LNCAP (cell line): ENCODE measurements around the gene ERMP1.

Experiments used
- TF ChIP-seq, protein P1 (sequence below): fragments of 450-650 bp; IDR thresholded peaks from 2 replicates; pipeline ENCODE4 v1.5.1; 2017; ENCODE audit warnings: mild to moderate bottlenecking

Gene ERMP1

DNA sequence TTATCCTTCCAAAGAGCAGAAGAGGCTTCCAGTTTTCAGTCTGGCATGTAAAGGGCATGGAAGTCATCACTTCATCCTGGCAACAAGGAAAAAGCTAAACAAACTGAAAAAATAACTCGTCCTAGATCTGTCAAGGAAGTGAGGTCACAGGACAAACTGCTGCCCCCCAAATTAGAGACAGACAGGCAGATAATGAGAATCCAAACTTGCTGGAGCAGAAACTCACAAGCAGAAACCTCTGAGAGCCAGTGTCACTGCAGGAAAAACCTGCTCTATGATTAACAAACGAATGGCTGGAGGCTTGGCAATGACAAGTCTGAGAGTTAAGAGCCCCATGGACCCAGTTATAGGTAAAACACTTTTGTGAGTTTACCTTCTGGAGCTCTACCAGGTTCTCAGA, 38.9 kb upstream of the ERMP1 start:
- TF ChIP-seq, protein P1, sequence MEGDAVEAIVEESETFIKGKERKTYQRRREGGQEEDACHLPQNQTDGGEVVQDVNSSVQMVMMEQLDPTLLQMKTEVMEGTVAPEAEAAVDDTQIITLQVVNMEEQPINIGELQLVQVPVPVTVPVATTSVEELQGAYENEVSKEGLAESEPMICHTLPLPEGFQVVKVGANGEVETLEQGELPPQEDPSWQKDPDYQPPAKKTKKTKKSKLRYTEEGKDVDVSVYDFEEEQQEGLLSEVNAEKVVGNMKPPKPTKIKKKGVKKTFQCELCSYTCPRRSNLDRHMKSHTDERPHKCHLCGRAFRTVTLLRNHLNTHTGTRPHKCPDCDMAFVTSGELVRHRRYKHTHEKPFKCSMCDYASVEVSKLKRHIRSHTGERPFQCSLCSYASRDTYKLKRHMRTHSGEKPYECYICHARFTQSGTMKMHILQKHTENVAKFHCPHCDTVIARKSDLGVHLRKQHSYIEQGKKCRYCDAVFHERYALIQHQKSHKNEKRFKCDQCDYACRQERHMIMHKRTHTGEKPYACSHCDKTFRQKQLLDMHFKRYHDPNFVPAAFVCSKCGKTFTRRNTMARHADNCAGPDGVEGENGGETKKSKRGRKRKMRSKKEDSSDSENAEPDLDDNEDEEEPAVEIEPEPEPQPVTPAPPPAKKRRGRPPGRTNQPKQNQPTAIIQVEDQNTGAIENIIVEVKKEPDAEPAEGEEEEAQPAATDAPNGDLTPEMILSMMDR: no peak

DNA sequence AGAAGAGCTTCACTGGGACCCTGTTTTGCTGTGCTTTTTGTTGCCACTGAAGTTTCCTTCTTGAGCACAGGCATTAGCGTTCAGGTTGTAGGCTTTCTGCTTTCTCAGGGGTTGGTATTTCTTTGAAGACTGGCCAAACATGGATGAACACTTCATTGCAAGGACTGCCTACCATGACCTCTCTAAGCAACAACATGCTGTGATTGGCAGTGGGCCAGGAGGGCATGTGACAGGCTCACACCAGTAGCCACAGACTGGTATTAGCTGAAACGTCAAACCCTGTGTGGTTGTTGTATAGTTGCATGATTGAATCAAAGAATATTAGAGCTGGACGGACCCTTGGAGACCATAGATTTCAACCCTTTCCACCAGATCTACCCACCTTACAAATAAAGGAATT, 37.8 kb upstream of the ERMP1 start:
- TF ChIP-seq, protein P1: no peak

DNA sequence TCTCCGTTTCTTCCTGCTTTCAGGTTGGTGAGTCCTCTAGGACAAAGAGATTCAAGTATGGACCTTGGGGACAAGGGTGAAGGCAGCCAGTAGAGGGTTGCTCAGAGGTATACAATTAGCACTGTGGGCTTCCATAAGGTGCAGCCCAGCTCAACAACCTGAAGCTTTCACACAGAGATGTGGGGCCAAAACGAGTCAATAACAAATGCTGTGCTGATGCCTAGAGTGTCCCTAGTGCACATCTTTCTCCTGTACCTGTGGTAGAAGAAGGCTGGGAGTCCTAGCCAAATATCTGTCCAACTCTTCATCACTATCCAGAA, 37.1 kb upstream of the ERMP1 start:
- TF ChIP-seq, protein P1: no peak

DNA sequence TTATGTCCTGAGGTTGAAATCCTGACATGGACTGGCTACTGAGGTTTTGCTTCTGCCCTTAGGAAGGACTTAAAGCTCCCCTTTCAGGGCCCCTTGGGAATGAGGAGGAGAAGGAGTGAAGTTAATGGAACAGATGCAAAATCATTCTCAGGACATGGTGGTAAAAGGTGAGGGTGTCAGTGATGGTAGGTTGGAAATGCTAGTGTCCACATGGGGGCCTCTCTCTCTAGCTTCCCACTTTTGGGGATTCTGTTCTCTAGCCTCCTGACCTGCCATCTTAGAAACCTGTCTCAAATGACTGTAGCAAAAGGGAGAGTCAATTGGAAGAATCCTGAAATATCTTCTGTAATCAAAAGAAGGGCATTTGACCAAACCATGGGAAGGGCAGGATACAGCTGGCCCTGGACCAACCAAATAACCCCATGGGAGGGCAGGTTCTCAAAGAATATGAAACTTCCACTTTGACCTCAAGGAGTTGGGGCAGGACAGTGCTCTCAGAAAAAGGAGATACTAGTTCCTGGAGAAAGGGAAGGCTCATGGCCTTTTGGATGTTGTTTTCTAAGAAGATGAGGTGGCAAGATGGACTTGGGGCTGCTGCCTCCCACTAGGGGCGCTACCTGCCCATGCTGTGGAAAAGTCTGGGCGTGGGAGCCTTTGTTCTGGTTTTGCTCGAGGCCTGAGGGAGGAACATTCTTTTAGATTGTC, 36.5 kb upstream of the ERMP1 start:
- TF ChIP-seq, protein P1: peak; percentile 40; the same call in 1 of the 2 replicates

DNA sequence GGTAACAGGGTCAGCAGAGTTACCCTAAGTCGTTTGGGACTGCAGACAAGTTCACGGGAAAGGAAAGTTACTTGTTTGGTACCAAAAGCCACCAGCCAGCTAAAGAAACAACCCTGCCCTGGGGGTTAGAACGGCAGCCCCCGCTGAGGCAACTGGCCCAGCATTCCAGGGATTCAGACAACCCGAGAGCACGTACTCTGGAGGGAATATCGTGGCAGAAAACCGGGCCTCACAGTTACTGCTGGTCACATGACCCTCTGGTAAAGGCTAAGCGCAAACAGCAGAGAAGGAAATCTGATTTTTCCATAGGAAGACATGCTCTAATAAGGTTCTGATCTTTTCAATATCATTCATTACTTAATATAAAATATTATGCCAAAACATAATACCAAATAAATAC, 35.3 kb upstream of the ERMP1 start:
- TF ChIP-seq, protein P1: no peak

DNA sequence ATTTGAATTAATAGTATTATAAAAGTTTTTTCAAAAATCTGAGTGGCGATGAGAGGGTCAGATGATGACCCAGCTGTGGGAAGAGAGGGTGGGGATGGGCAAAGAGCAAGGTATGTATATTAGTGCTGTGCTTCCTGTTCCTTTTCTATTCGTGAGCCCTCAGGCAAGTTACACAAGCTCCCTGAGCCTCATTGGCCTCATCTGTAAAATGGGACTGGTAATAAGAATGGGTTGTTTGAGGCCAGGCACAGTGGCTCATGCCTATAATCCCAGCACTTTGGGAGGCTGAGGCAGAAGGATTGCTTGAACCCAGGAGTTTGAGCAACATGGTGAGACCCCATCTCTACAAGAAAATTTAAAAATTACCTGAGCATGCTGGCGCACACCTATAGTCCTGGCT, 33.8 kb upstream of the ERMP1 start:
- TF ChIP-seq, protein P1: no peak

DNA sequence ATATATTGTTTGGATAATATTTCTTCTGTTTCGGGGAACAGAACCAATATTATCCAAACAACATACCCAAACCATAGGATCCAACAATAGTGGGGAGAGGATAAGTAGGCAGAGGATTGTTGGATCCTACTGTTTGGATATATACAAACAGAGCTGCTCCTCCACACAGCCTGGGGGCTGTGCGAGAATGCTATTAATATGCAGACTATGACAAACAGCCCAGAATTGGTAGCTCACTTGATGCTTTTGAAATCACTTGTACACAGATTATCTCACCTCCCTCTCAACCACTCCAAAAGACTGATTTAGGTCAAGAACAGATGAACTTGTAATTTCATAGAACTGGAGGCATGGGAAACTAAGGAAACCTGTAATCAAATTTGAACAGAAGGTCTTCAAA, 33.4 kb upstream of the ERMP1 start:
- TF ChIP-seq, protein P1: no peak

DNA sequence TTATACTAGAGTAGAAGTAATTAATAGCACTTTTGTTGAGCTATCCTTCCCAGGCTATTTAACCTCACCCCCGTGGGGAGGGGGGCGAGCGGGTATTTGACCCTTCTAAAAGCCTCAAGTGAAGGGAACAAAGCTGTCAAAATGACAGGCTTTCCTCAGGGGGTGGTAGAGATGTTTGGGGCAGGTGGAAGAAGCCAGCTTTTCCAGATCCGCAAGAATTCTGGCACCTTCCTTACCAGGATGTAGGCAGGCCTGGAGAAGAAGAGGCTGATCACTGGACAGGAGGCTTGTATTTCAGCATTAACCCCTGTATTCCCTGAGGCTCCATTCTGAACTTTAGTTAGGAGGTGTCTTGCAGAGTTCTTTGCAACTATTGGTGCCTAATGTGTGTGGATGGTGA, 31.5 kb upstream of the ERMP1 start:
- TF ChIP-seq, protein P1: no peak
